Transverse colon (tissue), 4 donors: ENCODE measurements around the gene RNGTT. TPM values are rescaled to one million over a fixed set of nuclear protein-coding genes. Genes with fewer than 3 reads are reported as not detected.

Experiments used
- DNase-seq: peaks from one replicate; pipeline ENCODE4 v3.0.0-alpha.2; 2019
- H3K27ac ChIP-seq, 4 donors: fragments of 200-600 bp; sonication (generic); 2 replicates each; pipeline ENCODE4 v1.5.1; 2016 to 2018; ENCODE audit warnings: inconsistent platforms in 4 of 4
- H3K27me3 ChIP-seq: fragments of 200-600 bp; sonication (generic); 2 replicates; pipeline ENCODE4 v1.5.1; 2017; ENCODE audit warnings: inconsistent platforms
- H3K36me3 ChIP-seq, 4 donors: fragments of 200-600 bp; sonication (generic); 2 replicates each; pipeline ENCODE4 v1.5.1; 2017 to 2019; ENCODE audit warnings: inconsistent platforms in 4 of 4
- H3K4me1 ChIP-seq, 4 donors: fragments of 200-600 bp; sonication (generic); 2 replicates each; pipeline ENCODE4 v1.5.1; 2017 to 2020; ENCODE audit warnings: inconsistent platforms in 4 of 4
- H3K4me3 ChIP-seq, 4 donors: fragments of 200-600 bp; sonication (generic); 1 replicate in 1 of 4; 2 replicates in 3 of 4; pipeline versions ENCODE4 v1.5.1 to v1.6.1; 2017 to 2019; ENCODE audit warnings: inconsistent platforms in 4 of 4
- H3K9me3 ChIP-seq, 2 donors: fragments of 200-600 bp; sonication (generic); 2 replicates each; pipeline ENCODE4 v1.5.1; 2017 to 2019; ENCODE audit warnings: inconsistent platforms in 2 of 2
- CTCF ChIP-seq, 5 experiments: fragments of 200-600 bp in 3 of 5; fragments of 450-650 bp in 2 of 5; sonication (generic) in 3 of 5; IDR thresholded peaks; 1 replicate in 2 of 5; 2 replicates in 3 of 5; pipeline ENCODE4 v1.5.1; 2016 to 2017; ENCODE audit warnings: antibody characterized with exemption in 5 of 5, inconsistent platforms in 3 of 5, mild to moderate bottlenecking in 2 of 5, moderate library complexity in 1 of 5
- EP300 ChIP-seq: sonication (generic); formaldehyde crosslinking; IDR thresholded peaks from one replicate; pipeline ENCODE4 v1.6.1; 2017; ENCODE audit warnings: antibody characterized with exemption, low read depth
- POLR2A ChIP-seq: fragments of 450-650 bp; IDR thresholded peaks from one replicate; pipeline ENCODE4 v1.6.1; 2016; ENCODE audit warnings: antibody characterized with exemption, mild to moderate bottlenecking, moderate library complexity
- POLR2AphosphoS5 ChIP-seq, 3 donors: sonication (generic); formaldehyde crosslinking; IDR thresholded peaks; one replicate each; pipeline ENCODE4 v1.6.1; 2016; ENCODE audit warnings: antibody characterized with exemption in 3 of 3
- WGBS, 2 donors: methylation state at CpG; one replicate each; pipeline ENCODE4 v1.1.5; 2018; ENCODE audit warnings: low coverage in 1 of 2; 5-methylcytosine and 5-hydroxymethylcytosine counted together
- in situ Hi-C, 4 donors: fragments of 200-750 bp; cut with MboI; loops; one replicate each; pipeline versions ENCODE4 v1.15.0 to v1.15.1; 2017; ENCODE audit warnings: low sequenced_read_pairs in 3 of 4, low pct_ligation_motif_present in 1 of 4, low pct_unique_long_range_greater_than_20kb in 1 of 4
- intact Hi-C: fragments of 100-400 bp; cut with DNase I; formaldehyde crosslinking; loops from one replicate; pipeline ENCODE4 v1.15.1; 2023; ENCODE audit warnings: low total_unique reads
- total RNA-seq, 4 donors: library from RNA; depleted of rRNA; stranded (reverse); fragments of >200 nt; gene quantifications; one replicate each; pipeline ENCODE4 v1.1.0, GENCODE V29; 2016

RNGTT gene
- total RNA-seq, 4 donors from 2014 or later: 5.4 to 20.9 (median 15.2) TPM

- WGBS, 2 donors: 81 to 88% methylated on average over 3 of the region's 3 CpGs
- no peak overlapping the region for H3K27ac ChIP-seq
- H3K36me3 ChIP-seq: peaks cover 0 to 6% (median 0%) of the 10 kb centered on the region in 4 donors
- in situ Hi-C loops: no loop called here
- no peaks in the 10 kb centered on the region for H3K4me1 ChIP-seq
- intact Hi-C loops: no loop called here
- no peak for DNase-seq
- H3K9me3 ChIP-seq: no peaks in the 10 kb centered on the region
- no peaks in the 10 kb centered on the region for H3K27me3 ChIP-seq
- H3K4me3 ChIP-seq: no peak overlapping the region
- no peak for TF ChIP-seq POLR2AphosphoS5 (IDR thresholded peaks at IDR 0.05)
- no peak for TF ChIP-seq EP300
- no peak for TF ChIP-seq POLR2A
- no peak for TF ChIP-seq CTCF (IDR thresholded peaks at IDR 0.05)
Measured at GRCh38 chr6:88614316-88614877, 349.0 kb downstream of the RNGTT start.

GRCh38 chr6:88612631-88613030, 350.8 kb downstream of the RNGTT start:
- H3K4me1 ChIP-seq: no peaks in the 10 kb centered on the region
- H3K27me3 ChIP-seq: no peaks in the 10 kb centered on the region
- no peak for DNase-seq
- no peak overlapping the region for H3K4me3 ChIP-seq
- no peaks in the 10 kb centered on the region for H3K9me3 ChIP-seq
- peaks cover 0 to 6% (median 0%) of the 10 kb centered on the region in 4 donors for H3K36me3 ChIP-seq
- no peak overlapping the region for H3K27ac ChIP-seq
- TF ChIP-seq EP300: no peak
- no peak for TF ChIP-seq CTCF (IDR thresholded peaks at IDR 0.05)
- TF ChIP-seq POLR2AphosphoS5 (IDR thresholded peaks at IDR 0.05): no peak
- TF ChIP-seq POLR2A: no peak
- in situ Hi-C loops: no loop called here
- intact Hi-C loops: no loop called here
- WGBS, 2 donors: 69 to 87% methylated on average over 5 of the region's 5 CpGs

- TF ChIP-seq CTCF (IDR thresholded peaks at IDR 0.05) (no peak), POLR2A (no peak), EP300 (no peak), POLR2AphosphoS5 (IDR thresholded peaks at IDR 0.05) (no peak)
- peaks cover 0 to 6% (median 0%) of the 10 kb centered on the region in 4 donors for H3K36me3 ChIP-seq
- H3K4me3 ChIP-seq: no peak overlapping the region
- intact Hi-C loops (no loop called here), in situ Hi-C loops (no loop called here)
- no peaks in the 10 kb centered on the region for H3K4me1 ChIP-seq
- no peak for DNase-seq
- no peaks in the 10 kb centered on the region for H3K27me3 ChIP-seq
- WGBS, 2 donors: 74 to 91% methylated on average over 4 of the region's 4 CpGs
- H3K27ac ChIP-seq: no peak overlapping the region
- H3K9me3 ChIP-seq: no peaks in the 10 kb centered on the region
Measured at GRCh38 chr6:88611721-88612120, 351.7 kb downstream of the RNGTT start.

- H3K4me3 ChIP-seq: no peak overlapping the region
- TF ChIP-seq CTCF (IDR thresholded peaks at IDR 0.05) (no peak), POLR2A (no peak), EP300 (no peak), POLR2AphosphoS5 (IDR thresholded peaks at IDR 0.05) (no peak)
- no peaks in the 10 kb centered on the region for H3K9me3 ChIP-seq
- no peaks in the 10 kb centered on the region for H3K27me3 ChIP-seq
- no peak for DNase-seq
- no peak overlapping the region for H3K27ac ChIP-seq
- H3K36me3 ChIP-seq: peaks cover 0 to 6% (median 0%) of the 10 kb centered on the region in 4 donors
- intact Hi-C loops (no loop called here), in situ Hi-C loops (no loop called here)
- H3K4me1 ChIP-seq: no peaks in the 10 kb centered on the region
- WGBS, 2 donors: 96 to 100% methylated on average over 3 of the region's 3 CpGs
Measured at GRCh38 chr6:88609983-88610382, 353.4 kb downstream of the RNGTT start.
